HUDEP-2 (cell line): ENCODE data around the gene ANAPC13.
A peak's percentile ranks its signal among the peaks of the same experiment; 100 is the strongest.

Experiments
- DNase-seq, 76 experiments: peaks; one replicate each; lab custom pipeline; 2025; ENCODE audit not compliant: unreplicated experiment in 76 of 76; lab: John Stamatoyannopoulos, UW

The ANAPC13 gene

DNA sequence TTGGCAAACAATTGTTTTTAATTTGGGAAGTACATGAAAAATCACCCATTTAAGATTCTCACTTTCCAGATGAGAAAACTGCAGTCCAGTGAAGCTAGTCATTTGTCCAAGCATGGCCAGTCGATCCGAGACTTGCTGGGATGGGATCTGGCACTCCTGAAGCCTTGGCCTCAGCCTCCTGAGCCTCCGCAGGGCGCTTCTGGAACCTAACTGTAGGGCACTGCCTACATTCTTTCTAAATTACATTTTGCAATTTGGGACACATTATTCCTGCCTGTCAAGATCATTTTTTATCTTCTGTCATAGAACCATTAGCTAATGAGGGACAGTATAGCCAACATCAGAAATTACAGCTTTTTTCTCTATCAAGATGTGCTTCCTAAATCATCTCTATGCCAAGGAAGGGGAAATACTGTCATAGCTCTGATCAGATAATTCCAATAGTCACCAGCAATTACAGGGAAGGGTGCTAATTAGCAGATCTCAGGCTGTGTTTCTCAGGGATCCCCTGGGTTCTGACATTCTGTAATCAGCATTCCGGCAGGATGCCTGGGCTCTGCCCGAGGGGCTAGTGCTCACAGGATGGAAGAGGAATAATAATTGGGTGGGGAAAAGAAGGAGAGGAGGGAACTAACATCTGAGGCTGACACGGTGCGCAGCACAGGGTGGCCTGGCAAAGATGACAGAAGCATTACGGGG is 28.3 kb downstream of the ANAPC13 start:
- no peak for DNase-seq

- no peak for DNase-seq
These were observed 32.2 kb downstream of the ANAPC13 start for GRCh38 chr3:134453631-134454030.

GRCh38 chr3:134449951-134450350 is 35.8 kb downstream of the ANAPC13 start:
- no peak for DNase-seq

- peak in 13 of 76 experiments; percentile 1 to 22 (median 8) for DNase-seq
These were observed 36.5 kb downstream of the ANAPC13 start for GRCh38 chr3:134449277-134449676.

DNA sequence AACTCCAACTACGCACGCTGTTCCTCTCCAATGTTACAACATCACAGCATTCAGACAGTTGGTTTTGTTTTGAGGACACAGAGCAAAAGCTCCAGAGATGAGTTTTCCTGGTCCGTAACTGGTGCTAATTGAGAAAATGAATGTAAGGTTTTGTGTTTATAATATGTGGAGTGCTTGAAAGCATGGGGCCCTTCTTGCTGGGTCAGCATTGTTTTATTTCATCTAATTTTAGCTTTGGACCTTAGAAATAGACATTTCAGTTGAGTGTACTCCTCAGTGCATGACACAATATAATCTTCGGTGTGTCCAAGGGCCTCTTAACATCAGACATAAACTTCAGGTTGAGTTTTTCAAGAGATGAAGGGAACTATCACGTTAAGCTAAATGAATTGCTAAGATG is 37.1 kb downstream of the ANAPC13 start:
- no peak for DNase-seq

DNA sequence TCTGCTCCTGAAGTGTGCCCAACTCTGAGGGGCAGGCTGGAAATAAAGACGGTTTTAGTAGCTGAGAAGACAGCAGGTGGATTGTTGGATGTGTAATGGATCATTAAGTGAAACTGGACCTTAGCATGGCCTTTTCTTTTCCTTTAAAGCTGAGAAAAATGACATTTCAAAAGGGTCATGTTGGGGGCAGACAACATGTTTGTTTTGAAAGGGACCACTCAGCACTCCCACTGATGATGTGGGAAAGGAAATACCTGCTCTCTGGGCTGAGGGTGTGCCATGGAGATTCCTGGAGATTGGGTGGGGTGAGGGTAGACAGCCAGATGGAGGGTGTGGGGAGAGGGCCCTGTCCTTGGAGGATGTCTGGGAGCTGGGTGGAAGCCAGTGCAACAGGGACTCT is 38.4 kb downstream of the ANAPC13 start:
- DNase-seq = no peak

- DNase-seq = no peak
These were observed 39.0 kb downstream of the ANAPC13 start for GRCh38 chr3:134446800-134447199.

GRCh38 chr3:134445636-134446035 is 40.1 kb downstream of the ANAPC13 start:
- DNase-seq = no peak

DNA sequence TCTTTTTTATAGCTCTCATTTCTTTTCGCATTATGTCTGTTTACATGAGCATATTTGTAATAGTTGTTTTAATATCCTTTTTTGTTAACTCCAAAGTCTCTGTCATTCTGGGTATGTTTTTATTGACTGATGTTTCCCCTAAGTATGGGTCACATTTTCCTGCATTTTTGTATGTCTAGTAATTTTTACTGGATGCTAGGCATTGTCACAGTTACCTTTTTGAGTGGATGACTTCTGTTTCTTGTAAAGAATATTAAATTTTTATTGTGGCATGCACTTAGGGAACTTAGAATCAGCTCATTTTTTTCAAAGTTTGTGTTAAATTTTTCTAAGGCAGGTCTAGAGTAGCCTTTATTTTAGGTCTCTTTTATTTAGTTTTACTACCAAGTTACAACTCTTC is 40.7 kb downstream of the ANAPC13 start:
- no peak for DNase-seq

GRCh38 chr3:134441821-134442220 is 44.0 kb downstream of the ANAPC13 start:
- DNase-seq = no peak

GRCh38 chr3:134441321-134441720 is 44.5 kb downstream of the ANAPC13 start:
- no peak for DNase-seq

DNA sequence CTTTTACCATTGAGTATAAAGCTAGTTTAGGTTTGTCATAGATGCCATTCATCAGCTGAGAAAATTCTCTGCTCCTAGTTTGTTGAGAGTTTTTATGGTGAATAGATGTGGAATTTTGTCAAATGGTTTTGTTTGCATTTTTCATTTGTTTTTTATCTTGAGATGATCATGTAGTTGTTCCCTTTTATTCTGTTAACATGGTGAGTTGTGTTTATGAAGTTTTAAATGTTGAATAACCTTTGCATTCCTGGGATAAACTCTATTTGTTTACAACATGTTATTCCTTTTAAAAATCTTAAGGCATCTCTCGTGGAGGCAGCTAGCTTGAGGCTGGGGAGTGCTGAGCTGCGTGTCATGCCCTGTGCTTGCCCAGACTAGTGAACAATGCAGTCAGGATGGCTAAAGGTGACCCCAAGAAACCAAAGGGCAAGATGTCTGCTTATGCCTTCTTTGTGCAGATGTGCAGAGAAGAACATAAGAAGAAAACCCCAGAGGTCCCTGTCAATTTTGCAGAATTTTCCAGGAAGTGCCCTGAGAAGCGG is 48.5 kb downstream of the ANAPC13 start:
- no peak for DNase-seq

GRCh38 chr3:134432236-134432635 is 53.5 kb downstream of the ANAPC13 start:
- DNase-seq = no peak

DNA sequence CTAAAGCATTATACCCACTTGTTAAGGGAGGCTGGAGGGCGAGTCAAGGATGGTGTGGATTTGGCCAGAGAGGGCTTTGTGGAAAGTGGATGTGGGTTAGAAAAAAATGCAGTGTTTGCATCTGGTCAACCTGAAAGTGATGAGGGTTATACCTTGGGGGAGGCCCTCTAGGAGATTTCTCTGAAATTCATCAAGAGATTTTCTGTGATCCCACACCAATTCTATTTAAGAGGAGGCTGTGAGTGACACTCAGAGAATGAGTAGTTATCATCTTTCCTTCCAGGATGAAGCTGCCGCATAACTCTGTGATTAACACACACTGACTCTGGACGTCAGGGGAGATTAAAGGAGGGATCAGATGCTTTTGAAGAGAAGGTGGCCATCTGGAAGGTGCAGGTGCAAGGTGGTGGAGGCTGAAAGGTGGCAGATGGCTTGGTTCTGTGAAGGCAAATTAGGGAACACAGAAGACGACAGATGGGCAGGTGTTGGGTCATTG is 54.8 kb downstream of the ANAPC13 start:
- no peak for DNase-seq

GRCh38 chr3:134430174-134430573 is 55.6 kb downstream of the ANAPC13 start:
- DNase-seq = no peak

DNA sequence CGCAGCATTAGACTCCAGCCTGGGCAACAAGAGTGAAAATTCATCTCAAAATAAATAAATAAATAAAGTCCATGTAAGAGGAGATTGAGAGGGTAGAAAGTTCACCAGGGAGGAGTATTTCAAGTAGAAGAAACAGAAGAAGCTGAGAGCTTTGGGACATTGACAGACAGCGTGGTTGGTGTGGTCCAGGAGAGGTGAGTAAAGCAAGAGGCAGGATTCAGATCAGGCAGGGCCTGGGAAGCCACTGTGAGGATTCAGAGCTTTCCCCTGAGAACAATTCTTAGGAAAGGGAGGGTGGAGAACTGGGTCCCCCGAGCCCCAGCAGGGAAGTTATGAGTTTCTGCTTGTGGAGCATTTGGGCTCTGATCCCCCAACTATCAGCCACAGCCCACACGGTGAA is 57.4 kb downstream of the ANAPC13 start:
- DNase-seq = no peak
